MG63 (cell line): ENCODE data around the gene VEGFD. TPM values are rescaled to one million over a fixed set of nuclear protein-coding genes. Genes with fewer than 3 reads are reported as not detected.

Source experiments
- total RNA-seq: library from RNA; depleted of rRNA; stranded (reverse); fragments of >200 nt; shearing (Covaris generic); gene quantifications from 2 replicates; pipeline ENCODE4 v1.2.3, GENCODE V29; 2014; ENCODE audit warnings: low replicate concordance; rRNA removed

Gene VEGFD
- total RNA-seq, 1 experiment from 2014 or later: not detected

Other genes with a start within 250 kb of the VEGFD start
- not detected in 2 replicates for gene ASB9, start 114.3 kb downstream of the VEGFD start, total RNA-seq
- gene ASB11, start 68.8 kb downstream of the VEGFD start, total RNA-seq: not detected in 2 replicates
- gene PIGA, start 48.9 kb downstream of the VEGFD start, total RNA-seq: 3.9 and 6.9 TPM in 2 replicates
- 16.4 and 39.5 TPM in 2 replicates for gene PIR, start 108.9 kb upstream of the VEGFD start, total RNA-seq
- not detected in 2 replicates for gene BMX, start 116.4 kb upstream of the VEGFD start, total RNA-seq
- not detected in 2 replicates for gene ACE2, start 216.5 kb upstream of the VEGFD start, total RNA-seq